Measurements from ENCODE around the gene DCAF17. TPM values are rescaled to one million over a fixed set of nuclear protein-coding genes. Genes with fewer than 3 reads are reported as not detected.
"Not testable (repeated sequence)": the region's sequence is repeated elsewhere in the genome, so short reads cannot be mapped to it uniquely, and the experiment has no call there.

Gene DCAF17
- total RNA-seq, 2 experiments from 2014 or later: 13.0 to 14.3 TPM

DNA sequence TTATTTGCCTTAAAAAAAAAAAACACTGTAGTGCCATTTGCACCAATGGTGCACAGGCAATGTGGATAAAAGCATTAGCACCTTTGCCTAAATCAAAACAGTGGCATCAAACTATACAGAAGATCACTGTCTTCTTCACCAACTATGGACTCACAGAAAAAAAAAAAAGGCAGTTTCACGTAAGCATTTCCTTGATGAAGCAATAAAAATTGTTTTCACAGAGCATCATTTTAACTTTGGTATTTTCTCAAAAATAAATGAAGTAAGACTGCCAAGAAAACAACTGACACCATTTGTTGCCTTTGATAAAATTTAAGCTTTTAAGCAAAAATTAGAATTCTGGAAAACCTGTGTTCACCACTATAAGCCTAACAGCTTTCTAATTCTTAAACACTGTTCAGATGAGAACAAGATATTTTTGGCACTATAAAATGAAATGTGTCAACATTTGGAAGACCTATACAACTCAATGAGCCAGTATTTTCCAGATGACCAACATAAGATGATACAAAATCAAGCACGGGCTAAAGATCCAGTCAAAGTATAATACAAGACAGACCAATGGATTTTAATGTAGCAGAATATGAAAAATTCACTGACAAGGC, 21.4 kb upstream of the DCAF17 start:
- intact Hi-C loops (cut with DNase I, micrococcal nuclease): loop anchor here (10.0 kb wide), 2 partner anchors 88 to 158 kb away; no protein-coding TSS in a partner anchor
- ChIA-PET CTCF (no interaction called here), POLR2A (no interaction called here)

DNA sequence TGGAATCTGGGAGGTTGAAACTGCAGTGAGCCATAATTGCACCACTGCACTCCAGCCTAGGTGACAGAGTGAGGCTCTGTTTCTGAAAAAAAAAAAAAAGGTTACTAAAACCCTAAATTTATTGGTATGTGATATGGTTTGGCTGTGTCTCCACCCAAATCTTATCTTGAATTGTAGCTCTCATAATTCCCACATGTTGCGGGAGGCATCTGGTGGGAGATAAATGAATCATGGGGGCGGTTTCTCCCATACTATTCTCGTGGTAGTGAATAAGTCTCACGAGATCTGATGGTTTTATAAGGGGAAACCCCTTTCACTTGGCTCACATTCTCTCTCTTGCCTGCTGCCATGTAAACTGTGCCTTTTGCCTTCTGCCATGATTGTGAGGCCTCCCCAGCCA, 19.4 kb upstream of the DCAF17 start:
- not testable (repeated sequence) for H3K27me3 Mint-ChIP-seq; H3K36me3 Mint-ChIP-seq (ENCODE audit: low read depth); H3K4me1 ChIP-seq (ENCODE audit: insufficient read depth, low read length); H3K9me3 Mint-ChIP-seq; DNase-seq; H3K36me3 ChIP-seq (ENCODE audit: insufficient read depth, low read length); H3K9me3 ChIP-seq (ENCODE audit: control insufficient read depth in 1 of 2, insufficient read depth in 1 of 2, low read length in 2 of 2); H3K27ac Mint-ChIP-seq; H3K27ac ChIP-seq (ENCODE audit: low read depth in 1 of 2, low read length in 2 of 2); H3K4me3 Mint-ChIP-seq; H3K27me3 ChIP-seq (ENCODE audit: control insufficient read depth in 1 of 2, insufficient read depth in 2 of 2, low read length in 2 of 2); H3K4me3 ChIP-seq (ENCODE audit: low read length); ATAC-seq (ENCODE audit: poor library complexity)
- POLR2A ChIA-PET: interaction anchor here (0.6 to 0.7 kb wide), 2 partner anchors 429 to 442 kb away, joined by 3 read pairs; no protein-coding TSS in a partner anchor
- intact Hi-C loops (cut with DNase I, micrococcal nuclease): loop anchor here (10.0 kb wide), 2 partner anchors 90 to 160 kb away; no protein-coding TSS in a partner anchor
- H3K4me1 Mint-ChIP-seq (ENCODE audit: low read depth): peaks cover 12% of the 10 kb centered on the region
- CTCF ChIA-PET: interaction anchor here (0.6 to 1.3 kb wide), 2 partner anchors 184 to 486 kb away, joined by 3 read pairs; partner anchors contain the start of gene GORASP2

More for the DNA sequence above, 21.4 kb upstream of the DCAF17 start:
- peaks cover 9% of the 10 kb centered on the region for H3K4me1 ChIP-seq (ENCODE audit: insufficient read depth, low read length)
- Mint-ChIP-seq H3K27ac (no peak overlapping the region), H3K27me3 (no peaks in the 10 kb centered on the region), H3K9me3 (no peaks in the 10 kb centered on the region), H3K36me3 (ENCODE audit: low read depth) (no peaks in the 10 kb centered on the region), H3K4me1 (ENCODE audit: low read depth) (peaks cover 12% of the 10 kb centered on the region), H3K4me3 (no peak overlapping the region)
- H3K4me3 ChIP-seq (ENCODE audit: low read length): no peak overlapping the region
- H3K36me3 ChIP-seq (ENCODE audit: insufficient read depth, low read length): no peaks in the 10 kb centered on the region
- no peaks in the 10 kb centered on the region for H3K27me3 ChIP-seq (ENCODE audit: control insufficient read depth in 1 of 2, insufficient read depth in 2 of 2, low read length in 2 of 2)
- ATAC-seq (ENCODE audit: poor library complexity) (no peak), DNase-seq (no peak)
- H3K9me3 ChIP-seq (ENCODE audit: control insufficient read depth in 1 of 2, insufficient read depth in 1 of 2, low read length in 2 of 2): no peaks in the 10 kb centered on the region
- no peak overlapping the region for H3K27ac ChIP-seq (ENCODE audit: low read depth in 1 of 2, low read length in 2 of 2)
- TF ChIP-seq, protein P1, sequence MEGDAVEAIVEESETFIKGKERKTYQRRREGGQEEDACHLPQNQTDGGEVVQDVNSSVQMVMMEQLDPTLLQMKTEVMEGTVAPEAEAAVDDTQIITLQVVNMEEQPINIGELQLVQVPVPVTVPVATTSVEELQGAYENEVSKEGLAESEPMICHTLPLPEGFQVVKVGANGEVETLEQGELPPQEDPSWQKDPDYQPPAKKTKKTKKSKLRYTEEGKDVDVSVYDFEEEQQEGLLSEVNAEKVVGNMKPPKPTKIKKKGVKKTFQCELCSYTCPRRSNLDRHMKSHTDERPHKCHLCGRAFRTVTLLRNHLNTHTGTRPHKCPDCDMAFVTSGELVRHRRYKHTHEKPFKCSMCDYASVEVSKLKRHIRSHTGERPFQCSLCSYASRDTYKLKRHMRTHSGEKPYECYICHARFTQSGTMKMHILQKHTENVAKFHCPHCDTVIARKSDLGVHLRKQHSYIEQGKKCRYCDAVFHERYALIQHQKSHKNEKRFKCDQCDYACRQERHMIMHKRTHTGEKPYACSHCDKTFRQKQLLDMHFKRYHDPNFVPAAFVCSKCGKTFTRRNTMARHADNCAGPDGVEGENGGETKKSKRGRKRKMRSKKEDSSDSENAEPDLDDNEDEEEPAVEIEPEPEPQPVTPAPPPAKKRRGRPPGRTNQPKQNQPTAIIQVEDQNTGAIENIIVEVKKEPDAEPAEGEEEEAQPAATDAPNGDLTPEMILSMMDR (IDR thresholded peaks at IDR 0.05): no peak

DNA sequence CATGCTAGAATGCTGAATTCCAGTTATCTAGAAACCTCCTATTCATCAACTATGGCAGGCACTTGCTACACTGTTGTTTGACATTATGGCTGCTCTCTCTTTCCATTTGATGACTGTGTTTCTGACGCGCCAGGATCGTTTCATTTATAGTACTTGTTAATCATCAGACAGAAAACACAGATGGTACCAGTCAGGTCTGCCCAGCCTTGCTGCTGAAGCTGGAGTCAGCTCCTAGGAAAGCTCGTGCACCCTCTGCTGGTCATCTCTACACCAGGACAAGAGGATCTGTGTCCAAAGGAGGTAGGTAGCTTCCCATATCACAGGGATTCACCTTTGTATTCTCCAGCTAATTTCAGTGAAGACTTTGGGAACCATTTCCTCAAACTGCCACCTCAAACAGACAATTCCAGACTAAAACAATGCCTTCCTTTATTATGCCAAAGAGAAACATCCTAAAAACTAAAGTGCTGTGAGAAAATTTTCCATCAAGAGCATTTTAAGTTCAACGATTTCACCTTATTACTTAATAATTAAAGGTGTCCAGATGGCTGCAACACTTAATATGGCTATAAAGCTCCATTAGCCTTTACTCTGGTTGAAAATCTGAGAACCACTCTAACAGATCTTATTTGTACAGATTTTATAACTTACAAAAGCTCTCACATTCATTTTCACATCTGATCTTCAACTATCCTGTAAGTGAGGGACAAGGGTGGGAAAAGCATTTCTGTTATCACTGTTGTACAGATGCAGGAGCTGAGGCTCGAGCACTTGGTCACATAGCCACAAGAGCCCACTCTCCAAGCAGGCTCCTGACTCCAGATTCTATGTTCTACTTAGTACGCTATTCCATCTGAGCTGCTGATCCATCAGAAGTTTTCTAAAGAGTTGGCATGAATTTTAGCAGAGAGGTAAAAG, 17.8 kb upstream of the DCAF17 start:
- CTCF ChIA-PET: interaction anchor here (0.6 to 2.4 kb wide), 17 partner anchors 10 to 1937 kb away, joined by 3 to 17 read pairs (median 4); partner anchors contain the start of genes BBS5, DCAF17, GORASP2 and METTL8
- intact Hi-C loops (cut with DNase I, micrococcal nuclease): loop anchor here (1.0 to 10.0 kb wide), 7 partner anchors 91 to 488 kb away; partner anchors contain the start of gene TLK1 (in 1 of the 2)
- Mint-ChIP-seq H3K27me3 (no peaks in the 10 kb centered on the region), H3K9me3 (no peaks in the 10 kb centered on the region), H3K4me3 (no peak overlapping the region), H3K36me3 (ENCODE audit: low read depth) (no peaks in the 10 kb centered on the region), H3K27ac (peak overlapping the region; percentile 18), H3K4me1 (ENCODE audit: low read depth) (peaks cover 6% of the 10 kb centered on the region)
- H3K4me1 ChIP-seq (ENCODE audit: insufficient read depth, low read length): peaks cover 4% of the 10 kb centered on the region
- TF ChIP-seq, protein P1 (IDR thresholded peaks at IDR 0.05): peak; percentile 89
- no peaks in the 10 kb centered on the region for H3K9me3 ChIP-seq (ENCODE audit: control insufficient read depth in 1 of 2, insufficient read depth in 1 of 2, low read length in 2 of 2)
- no peak overlapping the region for H3K27ac ChIP-seq (ENCODE audit: low read depth in 1 of 2, low read length in 2 of 2)
- POLR2A ChIA-PET: interaction anchor here (1.0 to 1.8 kb wide), 9 partner anchors 12 to 487 kb away, joined by 3 to 16 read pairs (median 8); partner anchors contain the start of genes DCAF17, GORASP2, METTL8 and TLK1
- DNase-seq (peak; percentile 62 to 90 (median 77)), ATAC-seq (ENCODE audit: poor library complexity) (peak; percentile 99)
- H3K27me3 ChIP-seq (ENCODE audit: control insufficient read depth in 1 of 2, insufficient read depth in 2 of 2, low read length in 2 of 2): no peaks in the 10 kb centered on the region
- H3K4me3 ChIP-seq (ENCODE audit: low read length): no peak overlapping the region
- no peaks in the 10 kb centered on the region for H3K36me3 ChIP-seq (ENCODE audit: insufficient read depth, low read length)

Measured in CD4-positive, alpha-beta T cell (primary cell).